Measurements from ENCODE around the gene IFIH1.

- TF ChIP-seq CTCF (IDR thresholded peaks at IDR 0.05; ENCODE audit: low read length) (no peak), EZH2 (optimal IDR thresholded peaks at IDR 0.05; ENCODE audit: low read depth, low read length) (no peak), EZH2phosphoT487 (IDR thresholded peaks at IDR 0.05; ENCODE audit: low read length) (no peak)
These were observed 72.7 kb downstream of the IFIH1 start for GRCh38 chr2:162245781-162246180.
